GM19328 (cell line): Measurements from ENCODE around the gene NCOA1.

ENCODE experiments used
- ATAC-seq: cut with Tn5 transposase; IDR thresholded peaks from one replicate; pipeline ENCODE4 v1.9.1; 2021; ENCODE audit warnings: mild to moderate bottlenecking, moderate library complexity; ENCODE audit not compliant: unreplicated experiment

The NCOA1 gene

GRCh38 chr2:24725956-24726355 lies 234.9 kb downstream of the NCOA1 start:
- no peak for ATAC-seq

- ATAC-seq, result no peak
Observed at GRCh38 chr2:24730481-24730880, 239.4 kb downstream of the NCOA1 start.

GRCh38 chr2:24731040-24731439 lies 240.0 kb downstream of the NCOA1 start:
- ATAC-seq, result no peak

GRCh38 chr2:24731923-24732322 lies 240.9 kb downstream of the NCOA1 start:
- ATAC-seq, result no peak

- ATAC-seq, result no peak
Observed at GRCh38 chr2:24734741-24735140, 243.7 kb downstream of the NCOA1 start.

GRCh38 chr2:24739354-24740025 lies 248.4 kb downstream of the NCOA1 start:
- ATAC-seq, result no peak

- no peak for ATAC-seq
Observed at GRCh38 chr2:24740142-24740541, 249.1 kb downstream of the NCOA1 start.

GRCh38 chr2:24742730-24743129 lies 251.7 kb downstream of the NCOA1 start:
- ATAC-seq, result no peak

- ATAC-seq, result no peak
Observed at GRCh38 chr2:24743924-24744323, 252.9 kb downstream of the NCOA1 start.

- ATAC-seq, result no peak
Observed at GRCh38 chr2:24744356-24744755, 253.3 kb downstream of the NCOA1 start.

GRCh38 chr2:24745825-24746224 lies 254.8 kb downstream of the NCOA1 start:
- no peak for ATAC-seq

- ATAC-seq, result no peak
Observed at GRCh38 chr2:24747299-24747698, 256.2 kb downstream of the NCOA1 start.

- no peak for ATAC-seq
Observed at GRCh38 chr2:24749069-24749691, 258.1 kb downstream of the NCOA1 start.

- ATAC-seq, result no peak
Observed at GRCh38 chr2:24754985-24755705, 264.1 kb downstream of the NCOA1 start.

- ATAC-seq, result no peak
Observed at GRCh38 chr2:24756789-24757188, 265.7 kb downstream of the NCOA1 start.

GRCh38 chr2:24761866-24762265 lies 270.8 kb downstream of the NCOA1 start:
- no peak for ATAC-seq

GRCh38 chr2:24762518-24762917 lies 271.5 kb downstream of the NCOA1 start:
- ATAC-seq, result no peak

- no peak for ATAC-seq
Observed at GRCh38 chr2:24763843-24764242, 272.8 kb downstream of the NCOA1 start.

GRCh38 chr2:24766609-24767008 lies 275.6 kb downstream of the NCOA1 start:
- no peak for ATAC-seq

GRCh38 chr2:24768013-24768412 lies 277.0 kb downstream of the NCOA1 start:
- ATAC-seq, result no peak

- no peak for ATAC-seq
Observed at GRCh38 chr2:24768601-24769000, 277.5 kb downstream of the NCOA1 start.

- no peak for ATAC-seq
Observed at GRCh38 chr2:24771061-24771460, 280.0 kb downstream of the NCOA1 start.
